ENCODE measurements around the gene ARMS2. TPM values are rescaled to one million over a fixed set of nuclear protein-coding genes. Genes with fewer than 3 reads are reported as not detected.

Gene ARMS2
- total RNA-seq, 1 donor = not detected

GRCh38 chr10:122458693-122459092, 4.2 kb downstream of the ARMS2 start:
- DNase-seq (ENCODE audit: low read depth) = no peak
- TF ChIP-seq CTCF (IDR thresholded peaks at IDR 0.05; ENCODE audit: insufficient read depth, low read length) = no peak
- H3K4me3 ChIP-seq (ENCODE audit: low read depth, low read length) = no peak overlapping the region

- TF ChIP-seq CTCF (IDR thresholded peaks at IDR 0.05; ENCODE audit: insufficient read depth, low read length) = no peak
- DNase-seq (ENCODE audit: low read depth) = peak; percentile 5
- no peak overlapping the region for H3K4me3 ChIP-seq (ENCODE audit: low read depth, low read length)
Observed at GRCh38 chr10:122459561-122460273, 5.3 kb downstream of the ARMS2 start.

GRCh38 chr10:122460891-122461293, 6.4 kb downstream of the ARMS2 start:
- peak overlapping the region; percentile 84 for H3K4me3 ChIP-seq (ENCODE audit: low read depth, low read length)
- peak; percentile 9 for DNase-seq (ENCODE audit: low read depth)
- no peak for TF ChIP-seq CTCF (IDR thresholded peaks at IDR 0.05; ENCODE audit: insufficient read depth, low read length)

GRCh38 chr10:122461367-122461728, 6.9 kb downstream of the ARMS2 start, which contains the start of gene HTRA1:
Gene HTRA1 (plus strand): TSS chr10:122461553. CDS start chr10:122461653, 100 bp downstream.
- DNase-seq (ENCODE audit: low read depth) = peak; percentile 64
- H3K4me3 ChIP-seq (ENCODE audit: low read depth, low read length) = peak within 1 kb of the TSS; percentile 84
- TF ChIP-seq CTCF (IDR thresholded peaks at IDR 0.05; ENCODE audit: insufficient read depth, low read length) = no peak

GRCh38 chr10:122461729-122462532, 7.5 kb downstream of the ARMS2 start:
- TF ChIP-seq CTCF (IDR thresholded peaks at IDR 0.05; ENCODE audit: insufficient read depth, low read length) = no peak
- peak overlapping the region; percentile 84 for H3K4me3 ChIP-seq (ENCODE audit: low read depth, low read length)
- no peak for DNase-seq (ENCODE audit: low read depth)

GRCh38 chr10:122462533-122463465, 8.3 kb downstream of the ARMS2 start:
- no peak for TF ChIP-seq CTCF (IDR thresholded peaks at IDR 0.05; ENCODE audit: insufficient read depth, low read length)
- DNase-seq (ENCODE audit: low read depth) = peak; percentile 77
- H3K4me3 ChIP-seq (ENCODE audit: low read depth, low read length) = peak overlapping the region; percentile 84
